HCT116 (cell line): ENCODE results near the gene ABCC9. TPM values are rescaled to one million over a fixed set of nuclear protein-coding genes. Genes with fewer than 3 reads are reported as not detected.

ENCODE experiments used
- ATAC-seq: fragments of 200-7000 bp; cut with Tn5 transposase; 2 replicates; pipeline ENCODE4 v1.9.1; 2020; ENCODE audit warnings: mild to moderate bottlenecking, moderate library complexity
- BruUV-seq: library from RNA; stranded (reverse); fragments of 400-500 nt; replicated peaks from 2 replicates; lab custom pipeline; 2021; lab: Mats Ljungman, UMichigan
- CTCF ChIA-PET: fragments of 300-600 bp; sonication (Branson Sonifier 250); formaldehyde crosslinking; loops from one replicate; lab custom pipeline; 2021; ENCODE audit warnings: antibody characterized with exemption; lab: Charles Lee
- POLR2A ChIA-PET: fragments of 300-600, 350-600 bp; sonication (Branson Sonifier 250); formaldehyde crosslinking; loops from one replicate; lab custom pipeline; 2021; ENCODE audit warnings: antibody characterized with exemption; lab: Charles Lee
- RAD21 ChIA-PET, 2 experiments: fragments of 300-600 bp; sonication (Branson Sonifier 250); formaldehyde crosslinking; loops; one replicate each; lab custom pipeline; 2023; ENCODE audit warnings: low total read pairs in 2 of 2; ENCODE audit not compliant: uncharacterized antibody in 2 of 2, unreplicated experiment in 2 of 2, low non-redundant PET in 1 of 2; lab: Charles Lee
- DNase-seq: peaks from one replicate; pipeline ENCODE4 v3.0.0-alpha.2; 2010; ENCODE audit warnings: low read depth, low spot score
- H2AFZ ChIP-seq: fragments of 200-600 bp; shearing (Covaris generic), sonication (generic); 2 replicates; pipeline ENCODE4 v1.6.1; 2017; ENCODE audit warnings: low read depth, mixed run types, mixed read lengths, antibody characterized with exemption, low read length; ENCODE audit not compliant: poor library complexity, severe bottlenecking
- H3K27ac ChIP-seq: 2 replicates; pipeline ENCODE4 v1.5.1; 2012; ENCODE audit warnings: low read depth, low read length
- H3K27me3 ChIP-seq: fragments of 200-600 bp; sonication (generic); 2 replicates; pipeline ENCODE4 v1.6.1; 2016; ENCODE audit warnings: mixed run types, low read length, mixed read lengths; ENCODE audit not compliant: insufficient read depth
- H3K36me3 ChIP-seq, 2 experiments: fragments of 200-500 bp in 1 of 2; fragments of 200-600 bp in 1 of 2; sonication (Bioruptor generic) in 1 of 2; sonication (generic) in 1 of 2; 2 replicates each; pipeline versions ENCODE4 v1.5.1 to v1.6.1; 2014 to 2016; ENCODE audit warnings: low read length in 2 of 2, inconsistent platforms in 1 of 2, mixed read lengths in 1 of 2, mixed run types in 1 of 2; ENCODE audit not compliant: insufficient read depth in 2 of 2, control insufficient read depth in 1 of 2
- H3K4me1 ChIP-seq, 2 experiments: fragments of 200-600 bp in 1 of 2; sonication (generic) in 1 of 2; 2 replicates each; pipeline versions ENCODE4 v1.5.1 to v1.6.1; 2012 to 2017; ENCODE audit warnings: low read length in 2 of 2, inconsistent platforms in 1 of 2, mild to moderate bottlenecking in 1 of 2, mixed read lengths in 1 of 2, mixed run types in 1 of 2, moderate library complexity in 1 of 2; ENCODE audit not compliant: insufficient read depth in 2 of 2, control insufficient read depth in 1 of 2
- H3K4me2 ChIP-seq: fragments of 200-600 bp; sonication (generic); 2 replicates; pipeline ENCODE4 v1.6.1; 2017; ENCODE audit warnings: mixed run types, low read length, mixed read lengths
- H3K4me3 ChIP-seq, 2 experiments: fragments of 200-600 bp in 1 of 2; sonication (generic) in 1 of 2; replicated peaks in 1 of 2; 2 replicates each; pipeline ENCODE4 v1.5.1; 2011 to 2016; ENCODE audit warnings: low read length in 2 of 2, control low read depth in 1 of 2, low read depth in 1 of 2, mild to moderate bottlenecking in 1 of 2, mixed read lengths in 1 of 2, mixed run types in 1 of 2
- H3K79me2 ChIP-seq: fragments of 200-600 bp; sonication (generic); 2 replicates; pipeline ENCODE4 v1.6.1; 2017; ENCODE audit warnings: mild to moderate bottlenecking, mixed run types, low read length, moderate library complexity, mixed read lengths; ENCODE audit not compliant: insufficient read depth
- H3K9ac ChIP-seq: fragments of 200-600 bp; sonication (generic); 2 replicates; pipeline ENCODE4 v1.6.1; 2016; ENCODE audit warnings: low read length, mixed read lengths
- H3K9me2 ChIP-seq: fragments of 200-600 bp; sonication (generic), shearing (Covaris generic); 2 replicates; pipeline ENCODE4 v1.6.1; 2017; ENCODE audit warnings: mixed run types, mild to moderate bottlenecking, moderate library complexity; ENCODE audit not compliant: insufficient read depth
- H3K9me3 ChIP-seq, 2 experiments: fragments of 200-500 bp in 1 of 2; fragments of 200-600 bp in 1 of 2; sonication (Bioruptor generic) in 1 of 2; sonication (generic) in 1 of 2; 2 replicates each; pipeline ENCODE4 v1.6.1; 2014 to 2017; ENCODE audit warnings: low read length in 2 of 2, mixed read lengths in 2 of 2, inconsistent platforms in 1 of 2, low read depth in 1 of 2, mild to moderate bottlenecking in 1 of 2, mixed run types in 1 of 2, moderate library complexity in 1 of 2; ENCODE audit not compliant: control insufficient read depth in 1 of 2, insufficient read depth in 1 of 2
- H4K20me1 ChIP-seq: fragments of 200-600 bp; sonication (generic), shearing (Covaris generic); 2 replicates; pipeline ENCODE4 v1.6.1; 2017; ENCODE audit warnings: mixed run types, mild to moderate bottlenecking, moderate library complexity; ENCODE audit not compliant: insufficient read depth
- ATF3 ChIP-seq: IDR thresholded peaks from 2 replicates; pipeline ENCODE4 v1.6.1; 2012
- CEBPB ChIP-seq: IDR thresholded peaks from 2 replicates; pipeline ENCODE4 v1.6.1; 2012; ENCODE audit warnings: low read depth
- EGR1 ChIP-seq: IDR thresholded peaks from 2 replicates; pipeline ENCODE4 v1.6.1; 2012; ENCODE audit warnings: low read depth
- ELF1 ChIP-seq: IDR thresholded peaks from 2 replicates; pipeline ENCODE4 v1.6.1; 2012; ENCODE audit warnings: low read depth, borderline replicate concordance
- FOSL1 ChIP-seq: IDR thresholded peaks from 2 replicates; pipeline ENCODE4 v1.6.1; 2012; ENCODE audit warnings: low read depth
- REST ChIP-seq: IDR thresholded peaks from 2 replicates; pipeline ENCODE4 v1.6.1; 2012; ENCODE audit warnings: low read depth
- SIN3A ChIP-seq: IDR thresholded peaks from 2 replicates; pipeline ENCODE4 v1.6.1; 2012; ENCODE audit warnings: low read depth
- SP1 ChIP-seq: IDR thresholded peaks from 2 replicates; pipeline ENCODE4 v1.6.1; 2012; ENCODE audit warnings: low read depth
- SRF ChIP-seq: IDR thresholded peaks from 2 replicates; pipeline ENCODE4 v1.6.1; 2012; ENCODE audit warnings: low read depth
- ZBTB33 ChIP-seq: IDR thresholded peaks from 2 replicates; pipeline ENCODE4 v1.6.1; 2011; ENCODE audit warnings: mild to moderate bottlenecking, low read length, moderate library complexity; ENCODE audit not compliant: insufficient replicate concordance; ENCODE audit errors: extremely low read depth
- ZFX ChIP-seq: fragments of 450-650 bp; IDR thresholded peaks from 2 replicates; pipeline ENCODE4 v1.6.1; 2017
- intact Hi-C: fragments of 100-400 bp; cut with micrococcal nuclease; formaldehyde crosslinking; loops from 2 replicates; pipeline ENCODE4 v1.10.0; 2022
- total RNA-seq: library from RNA; stranded (reverse); gene quantifications from one replicate; pipeline ENCODE4 v1.2.1, GENCODE V29; 2021; ENCODE audit not compliant: unreplicated experiment

The ABCC9 gene
- total RNA-seq, 1 experiment from 2014 or later, result 0.05 TPM

GRCh38 chr12:21949036-21949435 is 7.8 kb upstream of the ABCC9 start:
- CTCF ChIA-PET, result no interaction called here
- Histone ChIP-seq H3K9me2 (no peaks in the 10 kb centered on the region), H3K79me2 (no peaks in the 10 kb centered on the region), H4K20me1 (no peaks in the 10 kb centered on the region), H3K4me2 (no peak overlapping the region), H3K27me3 (no peaks in the 10 kb centered on the region), H3K9me3 (peaks cover 0 to 4% of the 10 kb centered on the region in 2 experiments; a peak in 1 of 4 replicates), H2AFZ (no peak overlapping the region), H3K4me1 (no peaks in the 10 kb centered on the region), H3K9ac (no peak overlapping the region), H3K4me3 (no peak overlapping the region), H3K27ac (no peak overlapping the region), H3K36me3 (no peaks in the 10 kb centered on the region)
- RAD21 ChIA-PET, result no interaction called here
- ATAC-seq (no peak), DNase-seq (no peak)
- POLR2A ChIA-PET, result no interaction called here
- no peak for TF ChIP-seq CEBPB
- TF ChIP-seq REST, result no peak
- no peak for TF ChIP-seq ZFX
- TF ChIP-seq SRF, result no peak
- TF ChIP-seq SP1, result no peak
- TF ChIP-seq SIN3A, result no peak
- TF ChIP-seq ATF3, result no peak
- intact Hi-C loops, result no loop called here
- BruUV-seq, result no TSS peak

DNA sequence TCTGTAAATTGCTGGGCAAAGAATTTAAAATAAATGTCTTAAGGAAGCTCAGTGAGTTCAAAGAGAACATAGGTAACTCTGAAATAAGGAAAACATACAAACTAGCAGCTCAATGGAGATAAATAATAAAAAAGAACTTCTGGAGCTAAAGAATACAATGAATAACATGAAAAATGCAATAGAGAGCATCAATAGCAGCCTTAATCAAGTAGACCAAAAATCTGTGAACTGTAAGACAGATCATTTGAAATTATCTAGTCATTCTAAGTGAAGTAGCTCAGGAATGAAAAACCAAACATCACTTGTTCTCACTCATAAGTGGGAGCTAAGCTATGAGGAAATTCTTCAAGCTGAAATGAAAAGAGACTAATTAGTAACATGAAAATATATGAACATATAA is 5.8 kb upstream of the ABCC9 start:
- intact Hi-C loops, result no loop called here
- no peak overlapping the region for H3K9ac ChIP-seq
- DNase-seq, result no peak
- POLR2A ChIA-PET, result no interaction called here
- no peak overlapping the region for H3K4me2 ChIP-seq
- RAD21 ChIA-PET, result no interaction called here
- TF ChIP-seq EGR1, result no peak
- TF ChIP-seq ZBTB33, result no peak
- no peak for TF ChIP-seq ELF1
- TF ChIP-seq FOSL1, result no peak
- peaks cover 0 to 4% of the 10 kb centered on the region in 2 experiments; a peak in 1 of 4 replicates for H3K9me3 ChIP-seq
- BruUV-seq, result no TSS peak
- CTCF ChIA-PET, result no interaction called here
- no peaks in the 10 kb centered on the region for H3K27me3 ChIP-seq
- H3K27ac ChIP-seq, result no peak overlapping the region
- H3K4me3 ChIP-seq, result no peak overlapping the region
- H3K36me3 ChIP-seq, result no peaks in the 10 kb centered on the region
- H3K79me2 ChIP-seq, result no peaks in the 10 kb centered on the region
- H4K20me1 ChIP-seq, result no peaks in the 10 kb centered on the region
- no peak overlapping the region for H2AFZ ChIP-seq
- H3K4me1 ChIP-seq, result no peaks in the 10 kb centered on the region
- no peak for ATAC-seq
- no peaks in the 10 kb centered on the region for H3K9me2 ChIP-seq
